ENCODE data around the gene MIPEP.

- TF ChIP-seq CTCF (IDR thresholded peaks at IDR 0.05; ENCODE audit: insufficient read depth, low read length): no peak
- TF ChIP-seq POLR2AphosphoS5 (IDR thresholded peaks at IDR 0.05; ENCODE audit: low read depth): no peak
- no peak for TF ChIP-seq GABPA (IDR thresholded peaks at IDR 0.05; ENCODE audit: low read depth)
- TF ChIP-seq REST (IDR thresholded peaks at IDR 0.05; ENCODE audit: insufficient replicate concordance, low read depth): no peak
Measured at GRCh38 chr13:23849670-23850069, 39.5 kb downstream of the MIPEP start.

Measured in HL-60 (cell line).